WTC11 (cell line): ENCODE results near the gene DCST2. TPM values are rescaled to one million over a fixed set of nuclear protein-coding genes. Genes with fewer than 3 reads are reported as not detected.

ENCODE experiments used
- ARID4B ChIP-seq: sonication (generic); formaldehyde crosslinking; IDR thresholded peaks from 2 replicates; pipeline ENCODE4 v1.8.0; 2023; ENCODE audit warnings: missing genetic modification reagents, mild to moderate bottlenecking, borderline replicate concordance
- ATF1 ChIP-seq: sonication (generic); formaldehyde crosslinking; IDR thresholded peaks from 2 replicates; pipeline ENCODE4 v1.8.1; 2023; ENCODE audit warnings: mild to moderate bottlenecking, moderate library complexity, missing genetic modification reagents
- CREB1 ChIP-seq: sonication (generic); formaldehyde crosslinking; IDR thresholded peaks from 2 replicates; pipeline ENCODE4 v1.8.0; 2023; ENCODE audit warnings: mild to moderate bottlenecking, missing genetic modification reagents
- ERG ChIP-seq: fragments of 250-450 bp; sonication (Bioruptor Pico); IDR thresholded peaks from 2 replicates; pipeline ENCODE4 v1.8.0; 2021; ENCODE audit warnings: mild to moderate bottlenecking
- FOXJ3 ChIP-seq: sonication (generic); formaldehyde crosslinking; IDR thresholded peaks from 2 replicates; pipeline ENCODE4 v1.9.0; 2021; ENCODE audit warnings: missing genetic modification reagents, mild to moderate bottlenecking, borderline replicate concordance
- FOXP1 ChIP-seq: sonication (generic); formaldehyde crosslinking; IDR thresholded peaks from 2 replicates; pipeline ENCODE4 v1.8.0; 2022; ENCODE audit warnings: missing genetic modification reagents, mild to moderate bottlenecking, moderate library complexity, borderline replicate concordance
- FOXP4 ChIP-seq: sonication (generic); formaldehyde crosslinking; IDR thresholded peaks from 2 replicates; pipeline ENCODE4 v1.8.0; 2022; ENCODE audit warnings: mild to moderate bottlenecking, missing genetic modification reagents
- GABPB1 ChIP-seq: sonication (generic); formaldehyde crosslinking; IDR thresholded peaks from 2 replicates; pipeline ENCODE4 v1.8.1; 2023; ENCODE audit warnings: mild to moderate bottlenecking, missing genetic modification reagents
- IRF1 ChIP-seq: sonication (generic); formaldehyde crosslinking; IDR thresholded peaks from 2 replicates; pipeline ENCODE4 v1.8.0; 2023; ENCODE audit warnings: missing genetic modification reagents
- MXD4 ChIP-seq: fragments of 250-450 bp; sonication (Bioruptor Pico); IDR thresholded peaks from 2 replicates; pipeline ENCODE4 v1.8.0; 2021; ENCODE audit warnings: mild to moderate bottlenecking, moderate library complexity, borderline replicate concordance
- NR1H2 ChIP-seq: sonication (generic); formaldehyde crosslinking; IDR thresholded peaks from 2 replicates; pipeline ENCODE4 v1.9.0; 2021; ENCODE audit warnings: mild to moderate bottlenecking, moderate library complexity, missing genetic modification reagents
- NR3C1 ChIP-seq: sonication (generic); formaldehyde crosslinking; conservative IDR thresholded peaks from 2 replicates; pipeline ENCODE4 v1.8.1; 2023; ENCODE audit warnings: low read depth, mild to moderate bottlenecking, missing genetic modification reagents
- PREB ChIP-seq: sonication (generic); formaldehyde crosslinking; IDR thresholded peaks from 2 replicates; pipeline ENCODE4 v1.8.1; 2022; ENCODE audit warnings: mild to moderate bottlenecking, missing genetic modification reagents, moderate library complexity, borderline replicate concordance
- RELA ChIP-seq: sonication (generic); formaldehyde crosslinking; IDR thresholded peaks from 2 replicates; pipeline ENCODE4 v1.8.1; 2022; ENCODE audit warnings: missing genetic modification reagents, mild to moderate bottlenecking, borderline replicate concordance
- SP1 ChIP-seq: sonication (generic); formaldehyde crosslinking; conservative IDR thresholded peaks from 2 replicates; pipeline ENCODE4 v1.8.1; 2022; ENCODE audit warnings: missing genetic modification reagents
- USF1 ChIP-seq: sonication (generic); formaldehyde crosslinking; IDR thresholded peaks from 2 replicates; pipeline ENCODE4 v1.8.0; 2022; ENCODE audit warnings: mild to moderate bottlenecking, missing genetic modification reagents
- ZBTB21 ChIP-seq: sonication (generic); formaldehyde crosslinking; IDR thresholded peaks from 2 replicates; pipeline ENCODE4 v1.8.1; 2023; ENCODE audit warnings: mild to moderate bottlenecking, missing genetic modification reagents, borderline replicate concordance
- ZNF263 ChIP-seq: sonication (generic); formaldehyde crosslinking; IDR thresholded peaks from 2 replicates; pipeline ENCODE4 v1.8.1; 2022; ENCODE audit warnings: low read depth, mild to moderate bottlenecking, moderate library complexity, missing genetic modification reagents
- ZNF317 ChIP-seq: sonication (generic); formaldehyde crosslinking; IDR thresholded peaks from 2 replicates; pipeline ENCODE4 v1.8.1; 2023; ENCODE audit warnings: low read depth, mild to moderate bottlenecking, moderate library complexity, missing genetic modification reagents, borderline replicate concordance
- total RNA-seq: library from RNA; stranded (reverse); gene quantifications from 3 replicates; pipeline ENCODE4 v1.2.3, GENCODE V29; 2021
- TF ChIP-seq, protein P1 (sequence below): fragments of 250-450 bp; sonication (Bioruptor Pico); IDR thresholded peaks from 2 replicates; pipeline ENCODE4 v1.9.0; 2021; ENCODE audit warnings: mild to moderate bottlenecking
- TF ChIP-seq, protein P2 (sequence below): fragments of 250-450 bp; sonication (Bioruptor Pico); IDR thresholded peaks from 2 replicates; pipeline ENCODE4 v2.1.2; 2022; ENCODE audit warnings: mild to moderate bottlenecking, moderate library complexity

The DCST2 gene
- total RNA-seq, 1 experiment from 2014 or later: 0.83 TPM

GRCh38 chr1:154998818-154999570 is 34.6 kb downstream of the DCST2 start (continued):
- no peak for TF ChIP-seq FOXP4 (CRISPR knock-in tag)
- no peak for TF ChIP-seq MXD4 (CRISPR knock-in tag)
- no peak; the same call in 1 of the 2 replicates for TF ChIP-seq SP1 (CRISPR knock-in tag)
- TF ChIP-seq, protein P1, sequence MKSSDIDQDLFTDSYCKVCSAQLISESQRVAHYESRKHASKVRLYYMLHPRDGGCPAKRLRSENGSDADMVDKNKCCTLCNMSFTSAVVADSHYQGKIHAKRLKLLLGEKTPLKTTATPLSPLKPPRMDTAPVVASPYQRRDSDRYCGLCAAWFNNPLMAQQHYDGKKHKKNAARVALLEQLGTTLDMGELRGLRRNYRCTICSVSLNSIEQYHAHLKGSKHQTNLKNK (CRISPR knock-in tag): no peak
- TF ChIP-seq FOXP1 (CRISPR knock-in tag): 0 out of 2 replicates have a peak, but pooled peaks have one; percentile 39
- no peak for TF ChIP-seq FOXJ3 (CRISPR knock-in tag)
- no peak for TF ChIP-seq NR3C1 (CRISPR knock-in tag)
- TF ChIP-seq ZBTB21: no peak
- no peak for TF ChIP-seq PREB (CRISPR knock-in tag)
- TF ChIP-seq, protein P2, sequence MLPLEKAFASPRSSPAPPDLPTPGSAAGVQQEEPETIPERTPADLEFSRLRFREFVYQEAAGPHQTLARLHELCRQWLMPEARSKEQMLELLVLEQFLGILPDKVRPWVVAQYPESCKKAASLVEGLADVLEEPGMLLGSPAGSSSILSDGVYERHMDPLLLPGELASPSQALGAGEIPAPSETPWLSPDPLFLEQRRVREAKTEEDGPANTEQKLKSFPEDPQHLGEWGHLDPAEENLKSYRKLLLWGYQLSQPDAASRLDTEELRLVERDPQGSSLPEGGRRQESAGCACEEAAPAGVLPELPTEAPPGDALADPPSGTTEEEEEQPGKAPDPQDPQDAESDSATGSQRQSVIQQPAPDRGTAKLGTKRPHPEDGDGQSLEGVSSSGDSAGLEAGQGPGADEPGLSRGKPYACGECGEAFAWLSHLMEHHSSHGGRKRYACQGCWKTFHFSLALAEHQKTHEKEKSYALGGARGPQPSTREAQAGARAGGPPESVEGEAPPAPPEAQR (CRISPR knock-in tag): no peak
- no peak for TF ChIP-seq ERG (CRISPR knock-in tag)
- no peak for TF ChIP-seq ATF1 (CRISPR knock-in tag)
- TF ChIP-seq GABPB1 (CRISPR knock-in tag): no peak
- TF ChIP-seq ARID4B: no peak
- TF ChIP-seq CREB1: no peak
- TF ChIP-seq NR1H2 (CRISPR knock-in tag): no peak
- TF ChIP-seq ZNF263 (CRISPR knock-in tag): no peak
- no peak for TF ChIP-seq RELA
- TF ChIP-seq IRF1 (CRISPR knock-in tag): no peak
- TF ChIP-seq USF1 (CRISPR knock-in tag): no peak
- no peak for TF ChIP-seq ZNF317
